CD4-positive, alpha-beta T cell (primary cell): ENCODE results near the gene VTI1A. TPM values are rescaled to one million over a fixed set of nuclear protein-coding genes. Genes with fewer than 3 reads are reported as not detected.

Experiments used
- ATAC-seq: fragments of 200-7000 bp; cut with Tn5 transposase; one replicate; pipeline ENCODE4 v1.10.0; 2022; ENCODE audit warnings: mild to moderate bottlenecking; ENCODE audit not compliant: poor library complexity
- CTCF ChIA-PET: fragments of 350-600 bp; sonication (Branson Sonifier 250); formaldehyde crosslinking; loops from one replicate; lab custom pipeline; 2021; ENCODE audit warnings: antibody characterized with exemption, inconsistent platforms; lab: Charles Lee
- POLR2A ChIA-PET: fragments of 350-600 bp; sonication (Branson Sonifier 250); formaldehyde crosslinking; loops from one replicate; lab custom pipeline; 2021; ENCODE audit warnings: antibody characterized with exemption, inconsistent platforms; lab: Charles Lee
- DNase-seq, 14 experiments: peaks; one replicate each; pipeline ENCODE4 v3.0.0-alpha.2; 2013 to 2020; ENCODE audit warnings: mixed read lengths in 2 of 14
- H3K27ac ChIP-seq, 2 donors: one replicate each; pipeline versions ENCODE4 v1.5.1 to v1.7.0; 2013; ENCODE audit warnings: low read length in 2 of 2, low read depth in 1 of 2, mild to moderate bottlenecking in 1 of 2
- H3K27me3 ChIP-seq, 2 experiments: 1 replicate in 1 of 2; 2 replicates in 1 of 2; pipeline versions ENCODE4 v1.6.1 to v1.7.0; 2013; ENCODE audit warnings: low read length in 2 of 2, control low read depth in 1 of 2, mild to moderate bottlenecking in 1 of 2, moderate library complexity in 1 of 2; ENCODE audit not compliant: insufficient read depth in 2 of 2, control insufficient read depth in 1 of 2
- H3K36me3 ChIP-seq: one replicate; pipeline ENCODE4 v1.6.1; 2013; ENCODE audit warnings: low read length, control low read depth; ENCODE audit not compliant: insufficient read depth
- H3K4me1 ChIP-seq: one replicate; pipeline ENCODE4 v1.6.1; 2013; ENCODE audit warnings: low read length, control low read depth; ENCODE audit not compliant: insufficient read depth
- H3K4me3 ChIP-seq: one replicate; pipeline ENCODE4 v1.5.1; 2013; ENCODE audit warnings: mild to moderate bottlenecking, low read length, moderate library complexity
- H3K9me3 ChIP-seq, 2 experiments: 1 replicate in 1 of 2; 2 replicates in 1 of 2; pipeline versions ENCODE4 v1.6.1 to v1.7.0; 2013; ENCODE audit warnings: low read length in 2 of 2, mild to moderate bottlenecking in 2 of 2, control low read depth in 1 of 2, moderate library complexity in 1 of 2; ENCODE audit not compliant: control insufficient read depth in 1 of 2, insufficient read depth in 1 of 2
- H3K27ac Mint-ChIP-seq: one replicate; pipeline ENCODE4 v1.8.0; 2020; ENCODE audit warnings: mixed read lengths
- H3K27me3 Mint-ChIP-seq: one replicate; pipeline ENCODE4 v1.8.0; 2021; ENCODE audit warnings: mixed read lengths
- H3K36me3 Mint-ChIP-seq: one replicate; pipeline ENCODE4 v1.8.0; 2021; ENCODE audit warnings: low read depth, mixed read lengths
- H3K4me1 Mint-ChIP-seq: one replicate; pipeline ENCODE4 v1.8.0; 2021; ENCODE audit warnings: low read depth, mixed read lengths
- H3K4me3 Mint-ChIP-seq: one replicate; pipeline ENCODE4 v1.8.0; 2020; ENCODE audit warnings: mild to moderate bottlenecking, mixed read lengths
- H3K9me3 Mint-ChIP-seq: one replicate; pipeline ENCODE4 v1.8.0; 2020; ENCODE audit warnings: mixed read lengths
- intact Hi-C, 2 experiments: fragments of 100-400 bp; cut with DNase I in 1 of 2; cut with micrococcal nuclease in 1 of 2; formaldehyde crosslinking; loops; one replicate each; pipeline versions ENCODE4 v1.15.1 to v1.9.0; 2023 to 2025; cut with DNase I, micrococcal nuclease
- total RNA-seq, 174 experiments: library from RNA in 2 of 174; stranded (reverse) in 2 of 174; gene quantifications; one replicate each; pipeline ENCODE4 v1.2.3 and lab custom pipeline; 2021 to 2026
- TF ChIP-seq, protein P1 (sequence below): fragments of 200-600 bp; IDR thresholded peaks from one replicate; pipeline ENCODE4 v1.8.0; 2022; ENCODE audit warnings: antibody characterized with exemption, mild to moderate bottlenecking

Gene VTI1A
- total RNA-seq, 2 experiments from 2014 or later: 54.5 to 56.5 TPM

GRCh38 chr10:112624546-112625048 lies 177.6 kb downstream of the VTI1A start:
- Mint-ChIP-seq H3K27me3 (no peaks in the 10 kb centered on the region), H3K4me3 (no peak overlapping the region), H3K9me3 (no peaks in the 10 kb centered on the region), H3K27ac (no peak overlapping the region), H3K4me1 (no peaks in the 10 kb centered on the region), H3K36me3 (peaks cover 12% of the 10 kb centered on the region)
- POLR2A ChIA-PET: no interaction called here
- DNase-seq (no peak), ATAC-seq (no peak)
- Histone ChIP-seq H3K4me1 (no peaks in the 10 kb centered on the region), H3K27ac (no peak overlapping the region), H3K36me3 (no peaks in the 10 kb centered on the region), H3K27me3 (no peaks in the 10 kb centered on the region), H3K9me3 (no peaks in the 10 kb centered on the region), H3K4me3 (no peak overlapping the region)
- intact Hi-C loops: no loop called here
- CTCF ChIA-PET: no interaction called here
- TF ChIP-seq, protein P1, sequence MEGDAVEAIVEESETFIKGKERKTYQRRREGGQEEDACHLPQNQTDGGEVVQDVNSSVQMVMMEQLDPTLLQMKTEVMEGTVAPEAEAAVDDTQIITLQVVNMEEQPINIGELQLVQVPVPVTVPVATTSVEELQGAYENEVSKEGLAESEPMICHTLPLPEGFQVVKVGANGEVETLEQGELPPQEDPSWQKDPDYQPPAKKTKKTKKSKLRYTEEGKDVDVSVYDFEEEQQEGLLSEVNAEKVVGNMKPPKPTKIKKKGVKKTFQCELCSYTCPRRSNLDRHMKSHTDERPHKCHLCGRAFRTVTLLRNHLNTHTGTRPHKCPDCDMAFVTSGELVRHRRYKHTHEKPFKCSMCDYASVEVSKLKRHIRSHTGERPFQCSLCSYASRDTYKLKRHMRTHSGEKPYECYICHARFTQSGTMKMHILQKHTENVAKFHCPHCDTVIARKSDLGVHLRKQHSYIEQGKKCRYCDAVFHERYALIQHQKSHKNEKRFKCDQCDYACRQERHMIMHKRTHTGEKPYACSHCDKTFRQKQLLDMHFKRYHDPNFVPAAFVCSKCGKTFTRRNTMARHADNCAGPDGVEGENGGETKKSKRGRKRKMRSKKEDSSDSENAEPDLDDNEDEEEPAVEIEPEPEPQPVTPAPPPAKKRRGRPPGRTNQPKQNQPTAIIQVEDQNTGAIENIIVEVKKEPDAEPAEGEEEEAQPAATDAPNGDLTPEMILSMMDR: no peak

DNA sequence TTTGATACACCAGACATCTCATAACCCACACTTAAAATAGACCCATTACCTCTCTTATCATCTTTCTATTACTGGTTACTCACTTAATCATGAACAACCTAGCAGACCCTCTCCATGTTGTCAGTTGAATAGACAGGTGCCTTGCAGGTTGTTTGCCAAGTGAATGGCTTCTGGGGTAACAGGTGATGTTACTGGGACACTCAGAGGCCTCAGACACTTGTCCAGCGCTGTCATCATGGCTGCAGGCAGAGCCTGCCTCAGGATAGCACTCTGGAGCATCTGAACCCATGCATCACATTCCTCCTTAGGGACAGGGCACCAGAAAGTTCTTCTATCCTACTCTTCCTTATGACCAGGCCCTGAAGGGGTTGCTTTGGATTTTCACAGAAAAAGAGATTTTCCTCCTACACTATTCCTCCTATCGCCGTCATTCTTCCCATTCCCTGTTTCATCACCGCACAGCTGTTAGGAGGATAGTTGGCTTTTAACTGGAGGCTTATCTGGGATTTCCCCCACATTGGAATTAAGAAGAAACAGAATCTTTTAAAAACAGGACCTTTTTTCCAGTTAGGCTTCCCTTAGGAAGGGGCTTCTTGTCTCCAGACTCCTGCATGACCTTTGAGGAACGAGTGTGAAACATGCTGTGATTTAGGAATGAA lies 182.1 kb downstream of the VTI1A start:
- DNase-seq (no peak), ATAC-seq (no peak)
- H3K27me3 Mint-ChIP-seq: no peaks in the 10 kb centered on the region
- no peaks in the 10 kb centered on the region for H3K36me3 ChIP-seq
- no peaks in the 10 kb centered on the region for H3K9me3 Mint-ChIP-seq
- peaks cover 4% of the 10 kb centered on the region for H3K36me3 Mint-ChIP-seq
- no peaks in the 10 kb centered on the region for H3K27me3 ChIP-seq
- TF ChIP-seq, protein P1: no peak
- ChIA-PET POLR2A (no interaction called here), CTCF (no interaction called here)
- H3K9me3 ChIP-seq: no peaks in the 10 kb centered on the region
- no peak overlapping the region for H3K4me3 ChIP-seq
- H3K4me3 Mint-ChIP-seq: no peak overlapping the region
- H3K4me1 Mint-ChIP-seq: no peaks in the 10 kb centered on the region
- intact Hi-C loops: no loop called here
- H3K27ac Mint-ChIP-seq: no peak overlapping the region
- H3K4me1 ChIP-seq: no peaks in the 10 kb centered on the region
- no peak overlapping the region for H3K27ac ChIP-seq

DNA sequence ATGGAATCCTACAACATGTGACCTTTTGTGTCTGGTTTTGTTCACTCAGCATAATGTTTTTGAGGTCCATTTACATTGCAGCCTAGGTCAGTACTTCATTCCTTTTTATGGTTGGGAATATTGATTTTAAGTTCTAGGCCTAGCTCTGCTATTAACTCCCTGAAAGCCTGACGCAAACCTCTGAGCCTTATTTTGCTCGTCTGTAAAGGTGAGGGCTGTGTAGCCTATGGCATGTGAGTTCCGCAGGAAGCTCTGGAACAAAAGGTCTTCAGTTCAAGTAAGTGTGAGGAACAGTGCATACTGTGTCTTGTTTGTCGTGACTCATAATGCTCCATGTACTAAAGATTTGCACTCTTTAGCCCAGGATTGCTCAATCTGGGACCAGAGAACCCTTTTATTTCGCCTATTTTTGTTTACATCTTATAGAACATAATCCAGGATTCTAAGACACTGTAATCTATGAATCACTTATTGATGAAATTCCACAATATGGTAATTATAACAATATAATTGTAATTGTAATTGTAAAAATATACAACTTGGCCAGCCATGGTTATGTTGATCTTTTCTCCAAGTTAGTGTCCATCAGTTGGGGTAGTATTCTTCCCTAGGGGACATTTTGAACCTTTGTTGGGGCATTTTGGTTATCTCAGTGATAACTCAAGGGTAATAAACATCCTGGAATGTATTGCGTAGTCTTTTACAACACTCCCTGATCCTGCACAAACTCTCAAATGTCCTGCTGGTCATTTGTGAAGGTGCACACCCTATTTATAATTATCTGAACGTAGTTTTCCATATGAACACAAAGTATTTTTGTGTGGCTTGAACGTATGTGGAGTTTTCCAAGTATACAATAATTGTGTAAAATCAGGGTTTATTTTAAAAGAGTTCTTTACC lies 184.7 kb downstream of the VTI1A start:
- Mint-ChIP-seq H3K27ac (no peak overlapping the region), H3K9me3 (no peaks in the 10 kb centered on the region), H3K4me1 (no peaks in the 10 kb centered on the region), H3K4me3 (no peak overlapping the region), H3K36me3 (peaks cover 4% of the 10 kb centered on the region), H3K27me3 (no peaks in the 10 kb centered on the region)
- POLR2A ChIA-PET: no interaction called here
- Histone ChIP-seq H3K4me1 (no peaks in the 10 kb centered on the region), H3K36me3 (no peaks in the 10 kb centered on the region), H3K4me3 (no peak overlapping the region), H3K27ac (no peak overlapping the region), H3K27me3 (no peaks in the 10 kb centered on the region), H3K9me3 (no peaks in the 10 kb centered on the region)
- TF ChIP-seq, protein P1: no peak
- intact Hi-C loops: no loop called here
- CTCF ChIA-PET: no interaction called here
- DNase-seq: no peak
- ATAC-seq: no peak
